NCI-H345 treated with DMSO at 0.1 percent for 48 hours (cell line): ENCODE data around the gene DEPDC7.
A peak's percentile ranks its signal among the peaks of the same experiment; 100 is the strongest.

Experiments used
- DNase-seq: peaks from one replicate; lab custom pipeline; 2025; ENCODE audit not compliant: unreplicated experiment; lab: John Stamatoyannopoulos, UW

DEPDC7 gene

GRCh38 chr11:33059331-33060007, 43.8 kb downstream of the DEPDC7 start:
- no peak for DNase-seq

- no peak for DNase-seq
Measured at GRCh38 chr11:33060271-33060670, 44.6 kb downstream of the DEPDC7 start.

GRCh38 chr11:33062137-33062536, 46.5 kb downstream of the DEPDC7 start:
- DNase-seq: no peak

GRCh38 chr11:33063326-33063881, 47.7 kb downstream of the DEPDC7 start:
- no peak for DNase-seq

GRCh38 chr11:33064033-33064825, 48.6 kb downstream of the DEPDC7 start:
- DNase-seq: no peak

GRCh38 chr11:33064866-33065265, 49.2 kb downstream of the DEPDC7 start:
- no peak for DNase-seq

GRCh38 chr11:33065445-33066178, 49.9 kb downstream of the DEPDC7 start:
- DNase-seq: peak; percentile 28

- DNase-seq: no peak
Measured at GRCh38 chr11:33067294-33067693, 51.6 kb downstream of the DEPDC7 start.

- DNase-seq: no peak
Measured at GRCh38 chr11:33068611-33069340, 53.1 kb downstream of the DEPDC7 start.

GRCh38 chr11:33072465-33072864, 56.8 kb downstream of the DEPDC7 start:
- DNase-seq: no peak
